WTC11 (cell line): Measurements from ENCODE around the gene NLRP4.

Experiments
- ETV6 ChIP-seq: sonication (generic); formaldehyde crosslinking; IDR thresholded peaks from 2 replicates; pipeline ENCODE4 v1.8.1; 2022; ENCODE audit warnings: mild to moderate bottlenecking, missing genetic modification reagents
- ZBTB21 ChIP-seq: sonication (generic); formaldehyde crosslinking; IDR thresholded peaks from 2 replicates; pipeline ENCODE4 v1.8.1; 2023; ENCODE audit warnings: mild to moderate bottlenecking, missing genetic modification reagents, borderline replicate concordance
- TF ChIP-seq, protein P1 (sequence below): fragments of 200-600 bp; IDR thresholded peaks from 2 replicates; pipeline ENCODE4 v1.8.0; 2022; ENCODE audit warnings: antibody characterized with exemption
- TF ChIP-seq, protein P2 (sequence below): sonication (generic); formaldehyde crosslinking; IDR thresholded peaks from 2 replicates; pipeline ENCODE4 v1.8.0; 2022; ENCODE audit warnings: mild to moderate bottlenecking, missing genetic modification reagents

DNA sequence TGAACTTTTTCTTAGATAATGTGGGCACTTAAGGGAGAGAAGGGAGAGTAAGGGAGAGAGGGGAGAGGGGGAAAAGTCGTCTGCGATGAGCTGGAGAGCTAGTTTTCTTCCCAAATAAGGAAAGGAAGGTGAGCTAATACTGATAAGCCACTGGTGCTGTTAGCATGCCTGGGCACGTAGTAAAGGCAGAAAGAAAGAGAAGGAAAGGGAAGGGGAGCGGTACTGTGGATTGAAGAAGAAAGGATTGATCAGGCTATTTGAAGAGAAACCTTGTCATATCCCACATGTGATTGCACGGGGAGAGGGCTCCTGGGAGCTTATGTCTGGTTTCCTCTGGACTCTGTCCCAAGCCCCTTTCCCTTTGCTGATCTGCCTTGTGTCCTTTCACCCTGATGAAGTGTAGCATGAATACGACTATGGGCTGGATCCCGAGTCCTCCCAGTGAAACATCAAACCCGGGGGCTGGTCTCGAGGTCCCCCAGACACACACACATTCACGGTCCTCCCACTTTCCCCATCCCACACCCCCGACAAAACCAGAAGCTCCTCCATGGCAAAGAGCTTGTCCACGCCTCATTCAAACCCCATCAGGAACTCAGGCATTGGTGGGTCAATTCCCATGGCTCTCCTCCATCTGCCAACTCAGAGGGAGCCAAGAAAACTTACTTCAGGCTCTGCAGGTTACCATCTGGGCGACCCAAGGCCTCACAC, 65.2 kb downstream of the NLRP4 start:
- TF ChIP-seq, protein P1, sequence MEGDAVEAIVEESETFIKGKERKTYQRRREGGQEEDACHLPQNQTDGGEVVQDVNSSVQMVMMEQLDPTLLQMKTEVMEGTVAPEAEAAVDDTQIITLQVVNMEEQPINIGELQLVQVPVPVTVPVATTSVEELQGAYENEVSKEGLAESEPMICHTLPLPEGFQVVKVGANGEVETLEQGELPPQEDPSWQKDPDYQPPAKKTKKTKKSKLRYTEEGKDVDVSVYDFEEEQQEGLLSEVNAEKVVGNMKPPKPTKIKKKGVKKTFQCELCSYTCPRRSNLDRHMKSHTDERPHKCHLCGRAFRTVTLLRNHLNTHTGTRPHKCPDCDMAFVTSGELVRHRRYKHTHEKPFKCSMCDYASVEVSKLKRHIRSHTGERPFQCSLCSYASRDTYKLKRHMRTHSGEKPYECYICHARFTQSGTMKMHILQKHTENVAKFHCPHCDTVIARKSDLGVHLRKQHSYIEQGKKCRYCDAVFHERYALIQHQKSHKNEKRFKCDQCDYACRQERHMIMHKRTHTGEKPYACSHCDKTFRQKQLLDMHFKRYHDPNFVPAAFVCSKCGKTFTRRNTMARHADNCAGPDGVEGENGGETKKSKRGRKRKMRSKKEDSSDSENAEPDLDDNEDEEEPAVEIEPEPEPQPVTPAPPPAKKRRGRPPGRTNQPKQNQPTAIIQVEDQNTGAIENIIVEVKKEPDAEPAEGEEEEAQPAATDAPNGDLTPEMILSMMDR = no peak
- TF ChIP-seq, protein P2, sequence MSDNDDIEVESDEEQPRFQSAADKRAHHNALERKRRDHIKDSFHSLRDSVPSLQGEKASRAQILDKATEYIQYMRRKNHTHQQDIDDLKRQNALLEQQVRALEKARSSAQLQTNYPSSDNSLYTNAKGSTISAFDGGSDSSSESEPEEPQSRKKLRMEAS (CRISPR knock-in tag) = no peak
- TF ChIP-seq ETV6 (CRISPR knock-in tag) = no peak
- TF ChIP-seq ZBTB21 (CRISPR knock-in tag) = no peak
